Activated CD4-positive, alpha-beta T cell treated with anti-CD3 and anti-CD28 coated beads, Interleukin-2, Interleukin-6, amounts not matched to agents 100 ng/mL and 50 ng/mL, durations not matched to agents 16 hours and 8 hours (primary cell): ENCODE measurements around the gene LRRC8E.

Experiments
- DNase-seq: peaks from one replicate; pipeline ENCODE4 v3.0.0-alpha.2; 2020

LRRC8E gene

GRCh38 chr19:7888145-7888825, at the start of gene LRRC8E:
Gene LRRC8E (plus strand): TSS chr19:7888510. CDS start chr19:7895604, 7,094 bp downstream.
- DNase-seq: peak; percentile 35

DNA sequence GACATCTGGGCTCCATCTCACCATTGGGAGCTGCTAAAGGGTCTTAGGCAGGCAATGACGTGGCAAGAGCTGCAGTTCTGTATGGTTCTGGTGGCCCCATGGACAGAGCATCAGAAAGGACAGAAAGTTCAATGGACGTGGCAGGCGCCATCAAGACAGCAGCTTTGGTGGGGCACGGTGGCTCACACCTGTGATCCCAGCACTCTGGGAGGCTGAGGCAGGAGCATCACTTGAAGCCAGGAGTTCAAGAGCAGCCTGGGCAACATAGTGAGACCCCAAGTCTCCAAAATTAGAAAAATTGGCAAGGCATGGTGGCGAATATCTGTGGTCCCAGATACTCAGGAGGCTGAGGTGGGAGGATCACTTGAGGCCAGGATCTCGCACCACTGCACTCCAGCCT, 48.8 kb upstream of the LRRC8E start:
- DNase-seq: no peak

DNA sequence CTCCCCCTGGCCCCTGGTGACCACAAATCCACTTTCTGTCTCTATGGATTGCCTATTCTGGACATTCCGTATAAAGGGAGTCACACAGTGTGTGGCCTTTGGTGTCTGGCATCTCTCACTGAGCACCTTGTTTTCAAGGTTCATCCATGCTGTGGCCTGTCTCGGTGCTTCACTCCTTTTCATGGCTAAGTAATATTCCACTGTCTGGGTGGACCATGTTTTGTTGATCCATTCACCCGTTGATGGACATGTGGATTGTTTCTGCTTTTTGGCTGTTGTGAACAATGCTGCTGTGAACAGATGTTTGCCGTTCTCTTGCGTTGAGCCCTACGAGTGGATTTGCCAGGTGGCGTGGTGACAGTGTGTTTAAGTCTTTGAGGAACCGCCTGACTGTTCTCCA, 47.7 kb upstream of the LRRC8E start:
- no peak for DNase-seq

- no peak for DNase-seq
These were observed 46.3 kb upstream of the LRRC8E start for GRCh38 chr19:7841751-7842660.

- DNase-seq: no peak
These were observed 45.5 kb upstream of the LRRC8E start for GRCh38 chr19:7842661-7843294.

DNA sequence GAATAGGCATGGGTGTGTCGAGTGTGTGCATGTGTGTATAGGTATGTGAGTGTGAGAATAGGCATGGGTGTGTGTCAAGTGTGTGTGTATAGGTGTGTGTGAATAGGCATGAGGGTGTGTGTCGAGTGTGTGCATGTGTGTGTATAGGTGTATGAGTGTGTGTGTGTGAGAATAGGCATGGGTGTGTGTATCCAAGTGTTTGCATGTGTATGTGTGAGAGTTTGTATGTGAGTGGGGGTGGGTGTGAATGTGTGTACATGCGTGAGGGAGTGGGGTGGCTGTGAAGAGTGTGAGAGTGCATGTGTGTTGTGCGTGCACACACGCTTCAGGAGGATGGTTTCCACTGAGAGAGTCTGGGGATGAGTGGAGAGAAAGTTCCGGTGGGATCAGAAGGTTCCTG, 44.8 kb upstream of the LRRC8E start:
- no peak for DNase-seq

- DNase-seq: no peak
These were observed 43.9 kb upstream of the LRRC8E start for GRCh38 chr19:7844405-7844804.

- no peak for DNase-seq
These were observed 43.4 kb upstream of the LRRC8E start for GRCh38 chr19:7844951-7845350.

GRCh38 chr19:7845390-7846154, 42.7 kb upstream of the LRRC8E start:
- DNase-seq: no peak

GRCh38 chr19:7846155-7846646, 42.1 kb upstream of the LRRC8E start:
- DNase-seq: no peak

- no peak for DNase-seq
These were observed 40.6 kb upstream of the LRRC8E start for GRCh38 chr19:7847664-7848063.

DNA sequence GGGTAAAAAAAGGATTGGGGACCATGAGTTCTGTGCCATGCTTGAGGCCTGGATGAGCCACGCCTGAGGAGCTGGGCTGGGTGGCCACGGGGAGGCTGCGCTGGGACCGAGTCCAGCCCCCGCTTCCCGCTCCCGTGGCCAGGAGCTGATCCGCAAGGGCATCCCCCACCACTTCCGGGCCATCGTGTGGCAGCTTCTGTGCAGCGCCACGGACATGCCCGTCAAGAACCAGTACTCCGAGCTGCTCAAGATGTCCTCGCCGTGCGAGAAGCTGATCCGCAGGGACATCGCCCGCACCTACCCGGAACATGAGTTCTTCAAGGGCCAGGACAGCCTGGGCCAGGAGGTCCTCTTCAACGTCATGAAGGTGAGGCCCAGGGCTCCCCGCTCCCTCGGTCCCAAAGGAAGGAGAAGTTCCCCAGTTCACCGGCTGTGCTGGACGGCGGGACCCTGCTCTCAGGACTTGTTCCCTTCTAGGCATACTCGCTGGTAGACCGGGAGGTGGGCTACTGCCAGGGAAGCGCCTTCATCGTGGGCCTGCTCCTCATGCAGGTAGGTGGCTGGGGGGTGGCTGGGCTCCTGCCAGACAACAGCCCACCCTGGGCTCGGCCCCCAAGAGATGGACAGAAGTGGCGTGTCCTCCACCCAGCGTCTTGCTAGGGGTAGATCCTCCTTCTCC, 39.4 kb upstream of the LRRC8E start:
- DNase-seq: no peak

DNA sequence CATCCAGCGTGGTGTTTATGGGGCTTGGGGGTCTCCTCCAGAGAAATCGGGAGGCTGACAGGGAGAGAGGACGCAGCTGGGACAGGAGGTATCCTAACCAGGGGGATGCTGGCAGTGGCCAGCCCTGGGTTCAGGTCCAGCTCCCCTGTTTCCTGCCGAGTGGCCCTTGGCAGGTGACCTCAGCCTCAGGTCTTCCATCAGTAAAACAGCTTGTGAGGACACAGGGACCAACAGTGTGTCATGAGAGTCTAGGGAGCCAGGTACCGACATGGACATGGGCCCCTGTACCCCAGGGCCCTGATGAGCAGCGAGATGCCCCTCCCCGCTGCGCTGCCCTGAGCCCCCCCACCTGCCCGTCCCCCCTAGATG, 38.7 kb upstream of the LRRC8E start:
- DNase-seq: no peak

DNA sequence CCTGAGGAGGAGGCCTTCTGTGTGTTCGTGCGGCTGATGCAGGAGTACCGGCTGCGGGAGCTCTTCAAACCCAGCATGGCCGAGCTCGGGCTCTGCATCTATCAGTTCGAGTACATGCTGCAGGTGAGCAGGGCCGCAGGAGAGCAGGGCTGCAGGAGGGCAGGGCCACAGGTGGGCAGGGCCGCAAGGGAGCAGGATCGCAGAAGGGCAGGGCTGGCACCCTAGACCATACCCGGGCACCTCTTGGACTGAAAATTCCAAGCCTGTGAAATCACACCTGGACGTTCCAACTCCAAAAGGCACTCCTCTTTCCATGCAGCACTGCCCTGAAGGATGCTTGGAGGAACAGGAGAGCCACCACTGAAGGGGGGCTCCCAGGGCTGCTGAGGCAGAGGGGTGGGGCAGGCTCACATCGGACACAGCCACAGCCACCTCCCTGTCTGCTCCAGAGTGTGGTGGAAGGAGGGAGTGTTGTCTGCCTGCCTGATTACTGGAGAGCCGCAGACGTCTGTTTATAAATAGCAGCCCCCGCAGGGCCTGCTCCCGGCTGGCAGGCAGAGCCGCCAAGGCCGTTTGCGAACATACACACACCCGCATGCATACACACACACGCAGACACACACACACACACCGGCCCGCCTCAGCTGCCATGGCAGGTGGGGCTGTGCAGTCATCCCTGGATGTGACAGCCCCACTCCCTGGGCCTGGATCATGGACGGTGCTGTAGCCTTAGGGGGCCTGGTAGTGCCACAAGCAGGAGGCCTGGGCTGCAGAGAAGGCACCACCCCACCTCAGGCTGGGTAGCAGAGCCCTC, 38.1 kb upstream of the LRRC8E start:
- DNase-seq: no peak

GRCh38 chr19:7850945-7851622, 37.2 kb upstream of the LRRC8E start:
- DNase-seq: no peak

DNA sequence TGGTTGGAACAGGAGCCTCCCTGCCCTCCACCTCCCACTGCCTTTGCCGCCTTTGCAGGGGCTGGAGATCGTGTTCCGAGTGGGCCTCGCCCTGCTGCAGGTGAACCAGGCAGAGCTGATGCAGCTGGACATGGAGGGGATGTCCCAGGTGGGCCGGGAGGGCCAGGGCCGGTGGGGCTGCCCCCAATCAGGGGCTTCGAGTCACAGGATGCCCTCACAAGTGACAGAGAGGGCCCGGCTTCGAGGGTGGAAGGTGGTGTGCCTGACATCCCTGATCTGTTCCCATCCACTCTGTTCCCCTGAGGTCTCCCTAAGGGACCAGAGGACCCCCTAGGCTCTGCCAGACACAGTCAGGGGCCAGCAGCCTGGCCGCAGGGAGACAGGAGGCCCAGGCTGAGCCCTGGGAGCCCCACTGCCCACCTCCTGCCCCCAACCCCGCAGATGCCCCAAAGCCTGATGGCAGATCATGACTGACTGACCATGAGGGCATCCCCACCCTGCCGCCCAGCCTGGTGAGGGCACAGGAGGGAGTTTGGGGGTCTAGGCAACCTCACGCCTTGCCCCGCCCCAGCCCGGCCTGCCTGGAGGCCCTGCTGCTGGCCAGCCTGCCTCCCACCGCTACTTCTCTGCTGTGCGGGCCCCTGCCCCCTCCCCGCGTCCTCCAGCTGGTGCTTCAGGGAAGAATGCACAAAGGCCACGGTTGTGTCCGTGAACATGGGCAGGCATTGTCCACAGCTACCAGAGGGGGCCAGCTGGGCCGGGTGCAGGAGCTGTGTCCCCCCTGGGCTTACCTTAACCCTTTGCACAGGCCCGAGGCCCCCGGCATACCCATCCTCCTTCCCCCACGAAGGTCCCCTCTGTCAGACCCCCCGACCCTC, 36.4 kb upstream of the LRRC8E start:
- DNase-seq: no peak

DNA sequence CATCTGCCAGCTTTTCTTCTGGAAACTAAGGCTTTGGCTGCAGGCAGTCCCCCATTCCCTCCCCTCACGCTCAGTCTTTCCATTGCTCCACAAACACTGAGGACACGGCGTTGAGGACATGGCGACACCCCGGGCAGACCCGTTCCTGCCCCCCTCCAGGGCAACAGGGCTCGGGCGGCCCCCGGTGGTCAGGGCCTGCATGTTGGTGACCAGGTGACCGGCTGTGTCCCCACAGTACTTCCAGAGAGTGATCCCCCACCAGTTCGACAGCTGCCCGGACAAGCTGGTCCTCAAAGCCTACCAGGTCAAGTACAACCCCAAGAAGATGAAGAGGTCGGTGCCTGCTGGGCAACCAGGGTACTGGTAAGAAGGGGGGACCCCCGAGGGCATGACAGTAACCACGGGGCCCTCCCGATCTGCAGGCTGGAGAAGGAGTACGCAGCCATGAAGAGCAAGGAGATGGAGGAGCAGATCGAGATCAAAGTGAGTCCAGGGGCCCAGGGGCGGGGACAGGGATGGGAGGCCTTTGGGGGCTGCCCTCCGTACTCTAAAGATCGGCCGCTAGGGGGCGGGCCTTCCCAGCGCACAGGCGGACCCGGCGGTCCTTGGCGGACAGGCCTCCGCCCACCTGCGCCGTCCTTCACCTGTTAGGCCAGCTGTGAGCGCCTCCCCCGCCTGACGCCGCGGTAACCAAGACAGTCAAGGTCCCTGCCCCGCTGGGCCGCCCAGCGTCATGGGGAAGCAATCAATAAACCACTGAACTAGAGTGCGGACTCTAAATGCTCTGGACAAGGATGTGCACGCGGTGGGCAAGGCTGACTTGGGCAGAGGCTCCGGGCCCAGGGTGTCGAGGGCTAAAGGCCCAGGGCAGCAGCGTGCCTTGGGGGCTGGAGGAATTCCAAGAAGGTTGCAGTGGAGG, 35.2 kb upstream of the LRRC8E start:
- DNase-seq: peak; percentile 75

DNA sequence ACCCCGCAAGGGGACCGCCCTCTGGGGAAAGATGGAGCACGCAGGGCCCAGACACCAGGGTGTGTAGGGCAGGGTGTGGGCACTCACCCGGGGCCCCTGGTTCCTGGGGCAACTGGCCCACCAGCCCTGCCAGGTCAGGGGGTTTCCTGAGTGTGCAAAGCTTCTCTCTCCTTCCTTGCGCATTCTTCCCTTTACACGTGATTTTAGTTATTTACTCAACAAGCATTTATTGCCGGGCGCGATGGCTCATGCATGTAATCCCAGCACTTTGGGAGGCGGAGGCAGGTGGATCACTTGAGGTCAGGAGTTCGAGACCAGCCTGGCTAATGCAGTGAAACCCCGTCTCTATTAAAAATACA, 34.6 kb upstream of the LRRC8E start:
- DNase-seq: no peak
